Measurements from ENCODE around the gene NPTXR. TPM values are rescaled to one million over a fixed set of nuclear protein-coding genes. Genes with fewer than 3 reads are reported as not detected.

The NPTXR gene
- total RNA-seq, 1 experiment from 2014 or later = 12.8 TPM

DNA sequence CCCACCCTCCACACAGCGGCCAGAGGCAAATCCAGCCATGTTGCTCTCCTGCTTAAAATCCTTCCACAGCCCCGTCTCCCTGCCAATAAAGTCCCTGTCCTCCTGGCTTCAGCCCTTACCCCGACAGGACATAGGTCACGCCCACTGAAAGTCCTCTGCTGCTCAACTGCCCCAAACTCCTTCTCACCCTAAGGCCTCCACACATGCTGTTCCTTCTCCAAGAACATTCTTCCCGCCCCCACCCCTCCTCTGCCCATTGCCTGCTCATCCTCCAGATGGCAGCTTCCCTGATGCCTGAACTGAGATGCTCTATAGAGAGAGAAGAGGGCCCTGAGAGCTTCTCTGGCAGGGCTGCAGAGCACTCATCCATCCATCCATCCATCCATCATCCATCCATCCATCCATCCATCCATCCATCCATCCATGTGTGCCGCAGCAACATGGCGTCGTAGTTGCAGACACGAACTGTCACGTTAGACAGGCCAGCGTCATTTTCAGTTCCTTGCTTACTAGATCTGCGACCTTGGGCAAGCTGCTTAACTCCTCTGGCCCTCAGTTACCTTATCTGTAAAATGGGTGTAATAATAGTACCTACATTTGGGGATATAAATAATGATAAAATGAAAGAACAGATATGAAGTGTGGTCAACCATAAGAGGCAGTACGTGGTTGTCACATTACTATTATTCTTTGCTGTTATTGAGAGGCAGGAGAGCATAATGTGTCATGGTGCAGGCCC, 9.4 kb downstream of the NPTXR start:
- no peaks in the 10 kb centered on the region for H4K20me1 ChIP-seq (ENCODE audit: insufficient read depth)
- H3K79me2 ChIP-seq (ENCODE audit: insufficient read depth, low read length) = no peaks in the 10 kb centered on the region
- no peaks in the 10 kb centered on the region for H3K27me3 ChIP-seq (ENCODE audit: insufficient read depth, low read length)
- DNase-seq (ENCODE audit: low read depth, low spot score) (no peak), ATAC-seq (no peak)
- ChIA-PET CTCF (interaction anchor here (1.5 kb wide), 1 partner anchor 65 kb away, joined by 3 read pairs; no protein-coding TSS in a partner anchor), RAD21 (ENCODE audit: low non-redundant PET in 1 of 2, low total read pairs in 2 of 2, uncharacterized antibody in 2 of 2, unreplicated experiment in 2 of 2) (interaction anchor here in 1 of 2 experiments (0.7 kb wide), 1 partner anchor 21 kb away, joined by 3 read pairs; no protein-coding TSS in a partner anchor), POLR2A (interaction anchor here (0.7 kb wide), 1 partner anchor 65 kb away, joined by 3 read pairs; no protein-coding TSS in a partner anchor)
- H3K36me3 ChIP-seq (ENCODE audit: control insufficient read depth in 1 of 2, insufficient read depth in 2 of 2, low read length in 2 of 2) = no peaks in the 10 kb centered on the region
- H3K27ac ChIP-seq (ENCODE audit: low read depth, low read length) = no peak overlapping the region
- intact Hi-C loops (cut with micrococcal nuclease) = no loop called here
- no peak overlapping the region for H3K4me2 ChIP-seq (ENCODE audit: low read length)
- TF ChIP-seq EZH2 (IDR thresholded peaks at IDR 0.05) (no peak), ZNF274 (IDR thresholded peaks at IDR 0.05; ENCODE audit: low read depth, low read length) (no peak), SIN3A (IDR thresholded peaks at IDR 0.05; ENCODE audit: low read depth) (no peak), YY1 (IDR thresholded peaks at IDR 0.05; ENCODE audit: extremely low read depth, insufficient replicate concordance, low read depth, low read length) (no peak), TCF7L2 (IDR thresholded peaks at IDR 0.05; ENCODE audit: borderline replicate concordance, extremely low read depth, insufficient read depth, insufficient read length) (no peak), SP1 (IDR thresholded peaks at IDR 0.05; ENCODE audit: low read depth) (no peak), CEBPB (IDR thresholded peaks at IDR 0.05; ENCODE audit: low read depth) (no peak), EZH2phosphoT487 (IDR thresholded peaks at IDR 0.05; ENCODE audit: borderline replicate concordance) (no peak), ELF1 (IDR thresholded peaks at IDR 0.05; ENCODE audit: borderline replicate concordance, low read depth) (no peak), FOSL1 (IDR thresholded peaks at IDR 0.05; ENCODE audit: low read depth) (no peak), CBX3 (IDR thresholded peaks at IDR 0.05; ENCODE audit: low read depth) (no peak), POLR2AphosphoS5 (IDR thresholded peaks at IDR 0.05; ENCODE audit: low read depth, low read length) (no peak), SRF (IDR thresholded peaks at IDR 0.05; ENCODE audit: low read depth) (no peak), RAD21 (IDR thresholded peaks at IDR 0.05; ENCODE audit: low read depth) (no peak)
- TF ChIP-seq, protein P1, sequence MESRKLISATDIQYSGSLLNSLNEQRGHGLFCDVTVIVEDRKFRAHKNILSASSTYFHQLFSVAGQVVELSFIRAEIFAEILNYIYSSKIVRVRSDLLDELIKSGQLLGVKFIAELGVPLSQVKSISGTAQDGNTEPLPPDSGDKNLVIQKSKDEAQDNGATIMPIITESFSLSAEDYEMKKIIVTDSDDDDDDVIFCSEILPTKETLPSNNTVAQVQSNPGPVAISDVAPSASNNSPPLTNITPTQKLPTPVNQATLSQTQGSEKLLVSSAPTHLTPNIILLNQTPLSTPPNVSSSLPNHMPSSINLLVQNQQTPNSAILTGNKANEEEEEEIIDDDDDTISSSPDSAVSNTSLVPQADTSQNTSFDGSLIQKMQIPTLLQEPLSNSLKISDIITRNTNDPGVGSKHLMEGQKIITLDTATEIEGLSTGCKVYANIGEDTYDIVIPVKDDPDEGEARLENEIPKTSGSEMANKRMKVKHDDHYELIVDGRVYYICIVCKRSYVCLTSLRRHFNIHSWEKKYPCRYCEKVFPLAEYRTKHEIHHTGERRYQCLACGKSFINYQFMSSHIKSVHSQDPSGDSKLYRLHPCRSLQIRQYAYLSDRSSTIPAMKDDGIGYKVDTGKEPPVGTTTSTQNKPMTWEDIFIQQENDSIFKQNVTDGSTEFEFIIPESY (IDR thresholded peaks at IDR 0.05; ENCODE audit: extremely low read depth, insufficient replicate concordance, low read length) = no peak
- TF ChIP-seq, protein P2, sequence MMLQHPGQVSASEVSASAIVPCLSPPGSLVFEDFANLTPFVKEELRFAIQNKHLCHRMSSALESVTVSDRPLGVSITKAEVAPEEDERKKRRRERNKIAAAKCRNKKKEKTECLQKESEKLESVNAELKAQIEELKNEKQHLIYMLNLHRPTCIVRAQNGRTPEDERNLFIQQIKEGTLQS (IDR thresholded peaks at IDR 0.05) = no peak
- TF ChIP-seq, protein P3, sequence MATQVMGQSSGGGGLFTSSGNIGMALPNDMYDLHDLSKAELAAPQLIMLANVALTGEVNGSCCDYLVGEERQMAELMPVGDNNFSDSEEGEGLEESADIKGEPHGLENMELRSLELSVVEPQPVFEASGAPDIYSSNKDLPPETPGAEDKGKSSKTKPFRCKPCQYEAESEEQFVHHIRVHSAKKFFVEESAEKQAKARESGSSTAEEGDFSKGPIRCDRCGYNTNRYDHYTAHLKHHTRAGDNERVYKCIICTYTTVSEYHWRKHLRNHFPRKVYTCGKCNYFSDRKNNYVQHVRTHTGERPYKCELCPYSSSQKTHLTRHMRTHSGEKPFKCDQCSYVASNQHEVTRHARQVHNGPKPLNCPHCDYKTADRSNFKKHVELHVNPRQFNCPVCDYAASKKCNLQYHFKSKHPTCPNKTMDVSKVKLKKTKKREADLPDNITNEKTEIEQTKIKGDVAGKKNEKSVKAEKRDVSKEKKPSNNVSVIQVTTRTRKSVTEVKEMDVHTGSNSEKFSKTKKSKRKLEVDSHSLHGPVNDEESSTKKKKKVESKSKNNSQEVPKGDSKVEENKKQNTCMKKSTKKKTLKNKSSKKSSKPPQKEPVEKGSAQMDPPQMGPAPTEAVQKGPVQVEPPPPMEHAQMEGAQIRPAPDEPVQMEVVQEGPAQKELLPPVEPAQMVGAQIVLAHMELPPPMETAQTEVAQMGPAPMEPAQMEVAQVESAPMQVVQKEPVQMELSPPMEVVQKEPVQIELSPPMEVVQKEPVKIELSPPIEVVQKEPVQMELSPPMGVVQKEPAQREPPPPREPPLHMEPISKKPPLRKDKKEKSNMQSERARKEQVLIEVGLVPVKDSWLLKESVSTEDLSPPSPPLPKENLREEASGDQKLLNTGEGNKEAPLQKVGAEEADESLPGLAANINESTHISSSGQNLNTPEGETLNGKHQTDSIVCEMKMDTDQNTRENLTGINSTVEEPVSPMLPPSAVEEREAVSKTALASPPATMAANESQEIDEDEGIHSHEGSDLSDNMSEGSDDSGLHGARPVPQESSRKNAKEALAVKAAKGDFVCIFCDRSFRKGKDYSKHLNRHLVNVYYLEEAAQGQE (IDR thresholded peaks at IDR 0.05; ENCODE audit: low read depth) = no peak
- TF ChIP-seq, protein P4, sequence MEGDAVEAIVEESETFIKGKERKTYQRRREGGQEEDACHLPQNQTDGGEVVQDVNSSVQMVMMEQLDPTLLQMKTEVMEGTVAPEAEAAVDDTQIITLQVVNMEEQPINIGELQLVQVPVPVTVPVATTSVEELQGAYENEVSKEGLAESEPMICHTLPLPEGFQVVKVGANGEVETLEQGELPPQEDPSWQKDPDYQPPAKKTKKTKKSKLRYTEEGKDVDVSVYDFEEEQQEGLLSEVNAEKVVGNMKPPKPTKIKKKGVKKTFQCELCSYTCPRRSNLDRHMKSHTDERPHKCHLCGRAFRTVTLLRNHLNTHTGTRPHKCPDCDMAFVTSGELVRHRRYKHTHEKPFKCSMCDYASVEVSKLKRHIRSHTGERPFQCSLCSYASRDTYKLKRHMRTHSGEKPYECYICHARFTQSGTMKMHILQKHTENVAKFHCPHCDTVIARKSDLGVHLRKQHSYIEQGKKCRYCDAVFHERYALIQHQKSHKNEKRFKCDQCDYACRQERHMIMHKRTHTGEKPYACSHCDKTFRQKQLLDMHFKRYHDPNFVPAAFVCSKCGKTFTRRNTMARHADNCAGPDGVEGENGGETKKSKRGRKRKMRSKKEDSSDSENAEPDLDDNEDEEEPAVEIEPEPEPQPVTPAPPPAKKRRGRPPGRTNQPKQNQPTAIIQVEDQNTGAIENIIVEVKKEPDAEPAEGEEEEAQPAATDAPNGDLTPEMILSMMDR (IDR thresholded peaks at IDR 0.05 in 2 of 3, conservative IDR thresholded peaks at IDR 0.05 in 1 of 3; ENCODE audit: borderline replicate concordance in 1 of 3, insufficient read depth in 1 of 3, low read depth in 2 of 3, low read length in 2 of 3) = no peak
- TF ChIP-seq, protein P5, sequence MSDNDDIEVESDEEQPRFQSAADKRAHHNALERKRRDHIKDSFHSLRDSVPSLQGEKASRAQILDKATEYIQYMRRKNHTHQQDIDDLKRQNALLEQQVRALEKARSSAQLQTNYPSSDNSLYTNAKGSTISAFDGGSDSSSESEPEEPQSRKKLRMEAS (IDR thresholded peaks at IDR 0.05) = no peak
- peaks cover 10 to 33% of the 10 kb centered on the region in 2 experiments for H3K4me1 ChIP-seq (ENCODE audit: control insufficient read depth in 1 of 2, insufficient read depth in 2 of 2, low read length in 2 of 2)
- H2AFZ ChIP-seq (ENCODE audit: low read depth, low read length, poor library complexity, severe bottlenecking) = no peak overlapping the region
- H3K9ac ChIP-seq (ENCODE audit: low read length) = no peak overlapping the region
- H3K9me2 ChIP-seq (ENCODE audit: insufficient read depth) = no peaks in the 10 kb centered on the region
- H3K9me3 ChIP-seq (ENCODE audit: control insufficient read depth in 1 of 2, insufficient read depth in 1 of 2, low read depth in 1 of 2, low read length in 2 of 2) = no peaks in the 10 kb centered on the region
- no TSS peak for BruUV-seq (replicated peaks)
- no peak overlapping the region for H3K4me3 ChIP-seq (replicated peaks in 1 of 2; ENCODE audit: low read depth in 1 of 2, low read length in 2 of 2)

Measured in HCT116 (cell line).